WTC11 (cell line): Measurements from ENCODE around the gene TMC3. TPM values are rescaled to one million over a fixed set of nuclear protein-coding genes. Genes with fewer than 3 reads are reported as not detected.

Source experiments
- ATAC-seq: fragments of 200-7000 bp; cut with Tn5 transposase; 2 replicates; pipeline ENCODE4 v1.10.0; 2021; ENCODE audit warnings: mild to moderate bottlenecking, moderate library complexity
- CTCF ChIA-PET: fragments of 300-600 bp; sonication (Branson Sonifier 250); formaldehyde crosslinking; loops from one replicate; lab custom pipeline; 2021; ENCODE audit warnings: antibody characterized with exemption; lab: Charles Lee
- POLR2A ChIA-PET: fragments of 350-600 bp; sonication (Branson Sonifier 250); formaldehyde crosslinking; loops from one replicate; lab custom pipeline; 2021; ENCODE audit warnings: antibody characterized with exemption; lab: Charles Lee
- DNase-seq: peaks from one replicate; pipeline ENCODE4 v3.0.0; 2021; ENCODE audit warnings: low spot score
- H3K27ac Mint-ChIP-seq: 2 replicates; pipeline ENCODE4 v1.8.0; 2021; ENCODE audit warnings: mixed read lengths
- H3K27me3 Mint-ChIP-seq: 2 replicates; pipeline ENCODE4 v1.8.0; 2021; ENCODE audit warnings: low read depth, mild to moderate bottlenecking, moderate library complexity, mixed read lengths
- H3K36me3 Mint-ChIP-seq: 2 replicates; pipeline ENCODE4 v1.8.0; 2021; ENCODE audit warnings: mixed read lengths
- H3K4me1 Mint-ChIP-seq: 2 replicates; pipeline ENCODE4 v1.8.0; 2022; ENCODE audit warnings: mixed read lengths
- H3K4me3 Mint-ChIP-seq: 2 replicates; pipeline ENCODE4 v1.8.0; 2021; ENCODE audit warnings: mild to moderate bottlenecking, moderate library complexity, mixed read lengths
- H3K9me3 Mint-ChIP-seq: 2 replicates; pipeline ENCODE4 v1.8.0; 2021; ENCODE audit warnings: mixed read lengths
- ESRRA ChIP-seq: sonication (generic); formaldehyde crosslinking; IDR thresholded peaks from 2 replicates; pipeline ENCODE4 v1.8.1; 2022; ENCODE audit warnings: mild to moderate bottlenecking, missing genetic modification reagents, borderline replicate concordance
- MYBL2 ChIP-seq: sonication (generic); formaldehyde crosslinking; IDR thresholded peaks from 2 replicates; pipeline ENCODE4 v1.8.1; 2023; ENCODE audit warnings: mild to moderate bottlenecking, moderate library complexity, missing genetic modification reagents
- NFYB ChIP-seq: sonication (generic); formaldehyde crosslinking; conservative IDR thresholded peaks from 2 replicates; pipeline ENCODE4 v1.8.0; 2022; ENCODE audit warnings: low read depth, missing genetic modification reagents
- NR2C2 ChIP-seq: sonication (generic); formaldehyde crosslinking; IDR thresholded peaks from 2 replicates; pipeline ENCODE4 v1.8.0; 2022; ENCODE audit warnings: mild to moderate bottlenecking, missing genetic modification reagents
- SP1 ChIP-seq: sonication (generic); formaldehyde crosslinking; conservative IDR thresholded peaks from 2 replicates; pipeline ENCODE4 v1.8.1; 2022; ENCODE audit warnings: missing genetic modification reagents
- total RNA-seq: library from RNA; stranded (reverse); gene quantifications from 3 replicates; pipeline ENCODE4 v1.2.3, GENCODE V29; 2021
- TF ChIP-seq, protein P1 (sequence below): fragments of 250-450 bp; sonication (Bioruptor Pico); IDR thresholded peaks from 2 replicates; pipeline ENCODE4 v1.9.0; 2021; ENCODE audit warnings: mild to moderate bottlenecking
- TF ChIP-seq, protein P2 (sequence below): sonication (generic); formaldehyde crosslinking; IDR thresholded peaks from 2 replicates; pipeline ENCODE4 v1.8.1; 2022; ENCODE audit warnings: low read depth, mild to moderate bottlenecking, moderate library complexity, missing genetic modification reagents, borderline replicate concordance
- TF ChIP-seq, protein P3 (sequence below): sonication (generic); formaldehyde crosslinking; IDR thresholded peaks from 2 replicates; pipeline ENCODE4 v1.8.1; 2023; ENCODE audit warnings: mild to moderate bottlenecking, moderate library complexity, missing genetic modification reagents
- TF ChIP-seq, protein P4 (sequence below): sonication (generic); formaldehyde crosslinking; IDR thresholded peaks from 2 replicates; pipeline ENCODE4 v1.8.0; 2022; ENCODE audit warnings: mild to moderate bottlenecking, missing genetic modification reagents
- TF ChIP-seq, protein P5 (sequence below): sonication (generic); formaldehyde crosslinking; IDR thresholded peaks from 2 replicates; pipeline ENCODE4 v1.8.0; 2022; ENCODE audit warnings: mild to moderate bottlenecking, missing genetic modification reagents
- TF ChIP-seq, protein P6 (sequence below): fragments of 250-450 bp; sonication (Bioruptor Pico); IDR thresholded peaks from 2 replicates; pipeline ENCODE4 v2.1.2; 2022; ENCODE audit warnings: mild to moderate bottlenecking, moderate library complexity
- TF ChIP-seq, protein P7 (sequence below): sonication (generic); formaldehyde crosslinking; IDR thresholded peaks from 2 replicates; pipeline ENCODE4 v1.8.1; 2023; ENCODE audit warnings: mild to moderate bottlenecking, missing genetic modification reagents
- TF ChIP-seq, protein P8 (sequence below): sonication (generic); formaldehyde crosslinking; IDR thresholded peaks from 2 replicates; pipeline ENCODE4 v1.8.0; 2022; ENCODE audit warnings: mild to moderate bottlenecking, missing genetic modification reagents
- TF ChIP-seq, protein P9 (sequence below): sonication (generic); formaldehyde crosslinking; IDR thresholded peaks from 2 replicates; pipeline ENCODE4 v1.8.1; 2022; ENCODE audit warnings: mild to moderate bottlenecking, moderate library complexity, missing genetic modification reagents
- TF ChIP-seq, protein P10 (sequence below): sonication (generic); formaldehyde crosslinking; IDR thresholded peaks from 2 replicates; pipeline ENCODE4 v1.8.0; 2023; ENCODE audit warnings: missing genetic modification reagents, mild to moderate bottlenecking, borderline replicate concordance

TMC3 gene
- total RNA-seq, 1 experiment from 2014 or later = not detected

DNA sequence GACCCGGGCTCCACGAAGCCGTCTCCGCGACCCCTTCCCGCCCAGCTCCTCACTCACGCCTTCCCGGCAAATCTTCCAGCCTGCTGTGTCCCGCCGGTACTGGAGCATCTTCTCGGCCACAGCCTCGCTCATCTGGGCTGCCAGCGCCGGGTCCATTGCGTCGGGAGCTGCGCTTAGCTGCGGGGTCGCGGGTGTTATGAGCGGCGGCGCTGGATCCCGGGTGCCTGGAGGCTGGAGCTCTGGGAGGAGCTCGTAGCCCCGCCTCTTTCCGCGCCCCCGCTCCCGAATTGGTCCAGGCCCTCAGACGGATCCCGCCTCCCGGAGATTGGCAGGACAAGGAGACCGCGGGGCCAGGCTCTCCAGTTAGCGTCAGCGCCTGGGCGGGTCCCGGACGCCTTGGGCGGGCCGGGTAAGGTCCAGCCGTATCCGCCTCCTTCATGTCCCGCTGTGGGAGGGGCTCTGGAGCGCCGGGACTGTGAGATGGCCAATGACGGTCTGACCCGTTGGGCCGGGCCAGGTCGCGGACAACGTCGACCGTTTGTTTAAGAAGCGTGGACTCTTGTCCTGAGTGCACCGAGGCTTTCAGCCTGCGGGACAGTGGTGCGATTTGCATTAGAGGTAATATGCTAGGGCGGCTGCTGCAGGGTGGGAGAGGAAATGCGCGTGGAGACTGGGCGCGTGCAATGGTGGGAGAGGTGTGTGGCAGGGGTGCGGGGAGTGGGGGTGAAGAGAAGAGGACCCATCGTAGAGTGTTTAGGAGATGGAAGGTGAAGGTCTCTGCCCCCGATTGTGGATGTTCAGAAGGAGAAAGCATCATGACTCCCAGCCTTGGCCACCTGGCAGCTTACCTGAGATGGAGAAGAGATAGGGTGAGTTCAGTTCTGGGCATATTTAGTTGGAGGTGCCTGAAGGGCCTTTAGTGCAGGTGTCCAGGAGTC is 49.8 kb downstream of the TMC3 start, which contains the start of gene STARD5:
TSS of gene STARD5 (minus strand) at position 198 of the 938 bp plus-strand sequence. CDS start at position 156, 42 bp downstream.
- CTCF ChIA-PET = interaction anchor here (0.8 to 1.9 kb wide), 10 partner anchors 12 to 347 kb away, joined by 3 to 20 read pairs (median 4); no protein-coding TSS in a partner anchor
- H3K27me3 Mint-ChIP-seq = peaks cover 12% of the 10 kb centered on the region
- H3K9me3 Mint-ChIP-seq = no peaks in the 10 kb centered on the region
- 0 out of 2 replicates have a peak, but pooled peaks cover 8% of the 10 kb centered on the region for H3K36me3 Mint-ChIP-seq
- peaks cover 11% of the 10 kb centered on the region for H3K4me1 Mint-ChIP-seq
- peak; percentile 100 for ATAC-seq
- TF ChIP-seq NFYB (CRISPR knock-in tag) = peak; percentile 83
- TF ChIP-seq, protein P1, sequence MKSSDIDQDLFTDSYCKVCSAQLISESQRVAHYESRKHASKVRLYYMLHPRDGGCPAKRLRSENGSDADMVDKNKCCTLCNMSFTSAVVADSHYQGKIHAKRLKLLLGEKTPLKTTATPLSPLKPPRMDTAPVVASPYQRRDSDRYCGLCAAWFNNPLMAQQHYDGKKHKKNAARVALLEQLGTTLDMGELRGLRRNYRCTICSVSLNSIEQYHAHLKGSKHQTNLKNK (CRISPR knock-in tag) = no peak
- peak; percentile 25; the same call in 1 of the 2 replicates for TF ChIP-seq MYBL2 (CRISPR knock-in tag)
- TF ChIP-seq, protein P2, sequence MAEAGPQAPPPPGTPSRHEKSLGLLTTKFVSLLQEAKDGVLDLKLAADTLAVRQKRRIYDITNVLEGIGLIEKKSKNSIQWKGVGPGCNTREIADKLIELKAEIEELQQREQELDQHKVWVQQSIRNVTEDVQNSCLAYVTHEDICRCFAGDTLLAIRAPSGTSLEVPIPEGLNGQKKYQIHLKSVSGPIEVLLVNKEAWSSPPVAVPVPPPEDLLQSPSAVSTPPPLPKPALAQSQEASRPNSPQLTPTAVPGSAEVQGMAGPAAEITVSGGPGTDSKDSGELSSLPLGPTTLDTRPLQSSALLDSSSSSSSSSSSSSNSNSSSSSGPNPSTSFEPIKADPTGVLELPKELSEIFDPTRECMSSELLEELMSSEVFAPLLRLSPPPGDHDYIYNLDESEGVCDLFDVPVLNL (CRISPR knock-in tag) = no peak
- TF ChIP-seq, protein P3, sequence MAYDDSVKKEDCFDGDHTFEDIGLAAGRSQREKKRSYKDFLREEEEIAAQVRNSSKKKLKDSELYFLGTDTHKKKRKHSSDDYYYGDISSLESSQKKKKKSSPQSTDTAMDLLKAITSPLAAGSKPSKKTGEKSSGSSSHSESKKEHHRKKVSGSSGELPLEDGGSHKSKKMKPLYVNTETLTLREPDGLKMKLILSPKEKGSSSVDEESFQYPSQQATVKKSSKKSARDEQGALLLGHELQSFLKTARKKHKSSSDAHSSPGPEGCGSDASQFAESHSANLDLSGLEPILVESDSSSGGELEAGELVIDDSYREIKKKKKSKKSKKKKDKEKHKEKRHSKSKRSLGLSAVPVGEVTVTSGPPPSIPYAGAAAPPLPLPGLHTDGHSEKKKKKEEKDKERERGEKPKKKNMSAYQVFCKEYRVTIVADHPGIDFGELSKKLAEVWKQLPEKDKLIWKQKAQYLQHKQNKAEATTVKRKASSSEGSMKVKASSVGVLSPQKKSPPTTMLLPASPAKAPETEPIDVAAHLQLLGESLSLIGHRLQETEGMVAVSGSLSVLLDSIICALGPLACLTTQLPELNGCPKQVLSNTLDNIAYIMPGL (CRISPR knock-in tag) = 0 out of 2 replicates have a peak, but pooled peaks have one; percentile 39
- TF ChIP-seq, protein P4, sequence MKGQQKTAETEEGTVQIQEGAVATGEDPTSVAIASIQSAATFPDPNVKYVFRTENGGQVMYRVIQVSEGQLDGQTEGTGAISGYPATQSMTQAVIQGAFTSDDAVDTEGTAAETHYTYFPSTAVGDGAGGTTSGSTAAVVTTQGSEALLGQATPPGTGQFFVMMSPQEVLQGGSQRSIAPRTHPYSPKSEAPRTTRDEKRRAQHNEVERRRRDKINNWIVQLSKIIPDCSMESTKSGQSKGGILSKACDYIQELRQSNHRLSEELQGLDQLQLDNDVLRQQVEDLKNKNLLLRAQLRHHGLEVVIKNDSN (CRISPR knock-in tag) = 0 out of 2 replicates have a peak, but pooled peaks have one; percentile 10
- TF ChIP-seq, protein P5, sequence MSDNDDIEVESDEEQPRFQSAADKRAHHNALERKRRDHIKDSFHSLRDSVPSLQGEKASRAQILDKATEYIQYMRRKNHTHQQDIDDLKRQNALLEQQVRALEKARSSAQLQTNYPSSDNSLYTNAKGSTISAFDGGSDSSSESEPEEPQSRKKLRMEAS (CRISPR knock-in tag) = peak; percentile 52; the same call in 1 of the 2 replicates
- TF ChIP-seq, protein P6, sequence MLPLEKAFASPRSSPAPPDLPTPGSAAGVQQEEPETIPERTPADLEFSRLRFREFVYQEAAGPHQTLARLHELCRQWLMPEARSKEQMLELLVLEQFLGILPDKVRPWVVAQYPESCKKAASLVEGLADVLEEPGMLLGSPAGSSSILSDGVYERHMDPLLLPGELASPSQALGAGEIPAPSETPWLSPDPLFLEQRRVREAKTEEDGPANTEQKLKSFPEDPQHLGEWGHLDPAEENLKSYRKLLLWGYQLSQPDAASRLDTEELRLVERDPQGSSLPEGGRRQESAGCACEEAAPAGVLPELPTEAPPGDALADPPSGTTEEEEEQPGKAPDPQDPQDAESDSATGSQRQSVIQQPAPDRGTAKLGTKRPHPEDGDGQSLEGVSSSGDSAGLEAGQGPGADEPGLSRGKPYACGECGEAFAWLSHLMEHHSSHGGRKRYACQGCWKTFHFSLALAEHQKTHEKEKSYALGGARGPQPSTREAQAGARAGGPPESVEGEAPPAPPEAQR = no peak
- no peak for TF ChIP-seq NR2C2 (CRISPR knock-in tag)
- no peak for TF ChIP-seq ESRRA
- peak; percentile 95 for TF ChIP-seq SP1 (CRISPR knock-in tag)
- TF ChIP-seq, protein P7, sequence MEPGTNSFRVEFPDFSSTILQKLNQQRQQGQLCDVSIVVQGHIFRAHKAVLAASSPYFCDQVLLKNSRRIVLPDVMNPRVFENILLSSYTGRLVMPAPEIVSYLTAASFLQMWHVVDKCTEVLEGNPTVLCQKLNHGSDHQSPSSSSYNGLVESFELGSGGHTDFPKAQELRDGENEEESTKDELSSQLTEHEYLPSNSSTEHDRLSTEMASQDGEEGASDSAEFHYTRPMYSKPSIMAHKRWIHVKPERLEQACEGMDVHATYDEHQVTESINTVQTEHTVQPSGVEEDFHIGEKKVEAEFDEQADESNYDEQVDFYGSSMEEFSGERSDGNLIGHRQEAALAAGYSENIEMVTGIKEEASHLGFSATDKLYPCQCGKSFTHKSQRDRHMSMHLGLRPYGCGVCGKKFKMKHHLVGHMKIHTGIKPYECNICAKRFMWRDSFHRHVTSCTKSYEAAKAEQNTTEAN (CRISPR knock-in tag) = no peak
- TF ChIP-seq, protein P8, sequence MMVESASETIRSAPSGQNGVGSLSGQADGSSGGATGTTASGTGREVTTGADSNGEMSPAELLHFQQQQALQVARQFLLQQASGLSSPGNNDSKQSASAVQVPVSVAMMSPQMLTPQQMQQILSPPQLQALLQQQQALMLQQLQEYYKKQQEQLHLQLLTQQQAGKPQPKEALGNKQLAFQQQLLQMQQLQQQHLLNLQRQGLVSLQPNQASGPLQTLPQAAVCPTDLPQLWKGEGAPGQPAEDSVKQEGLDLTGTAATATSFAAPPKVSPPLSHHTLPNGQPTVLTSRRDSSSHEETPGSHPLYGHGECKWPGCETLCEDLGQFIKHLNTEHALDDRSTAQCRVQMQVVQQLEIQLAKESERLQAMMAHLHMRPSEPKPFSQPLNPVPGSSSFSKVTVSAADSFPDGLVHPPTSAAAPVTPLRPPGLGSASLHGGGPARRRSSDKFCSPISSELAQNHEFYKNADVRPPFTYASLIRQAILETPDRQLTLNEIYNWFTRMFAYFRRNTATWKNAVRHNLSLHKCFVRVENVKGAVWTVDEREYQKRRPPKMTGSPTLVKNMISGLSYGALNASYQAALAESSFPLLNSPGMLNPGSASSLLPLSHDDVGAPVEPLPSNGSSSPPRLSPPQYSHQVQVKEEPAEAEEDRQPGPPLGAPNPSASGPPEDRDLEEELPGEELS (CRISPR knock-in tag) = peak; percentile 50; the same call in 1 of the 2 replicates
- TF ChIP-seq, protein P9, sequence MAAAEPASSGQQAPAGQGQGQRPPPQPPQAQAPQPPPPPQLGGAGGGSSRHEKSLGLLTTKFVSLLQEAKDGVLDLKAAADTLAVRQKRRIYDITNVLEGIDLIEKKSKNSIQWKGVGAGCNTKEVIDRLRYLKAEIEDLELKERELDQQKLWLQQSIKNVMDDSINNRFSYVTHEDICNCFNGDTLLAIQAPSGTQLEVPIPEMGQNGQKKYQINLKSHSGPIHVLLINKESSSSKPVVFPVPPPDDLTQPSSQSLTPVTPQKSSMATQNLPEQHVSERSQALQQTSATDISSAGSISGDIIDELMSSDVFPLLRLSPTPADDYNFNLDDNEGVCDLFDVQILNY (CRISPR knock-in tag) = no peak; the same call in 1 of the 2 replicates
- TF ChIP-seq, protein P10, sequence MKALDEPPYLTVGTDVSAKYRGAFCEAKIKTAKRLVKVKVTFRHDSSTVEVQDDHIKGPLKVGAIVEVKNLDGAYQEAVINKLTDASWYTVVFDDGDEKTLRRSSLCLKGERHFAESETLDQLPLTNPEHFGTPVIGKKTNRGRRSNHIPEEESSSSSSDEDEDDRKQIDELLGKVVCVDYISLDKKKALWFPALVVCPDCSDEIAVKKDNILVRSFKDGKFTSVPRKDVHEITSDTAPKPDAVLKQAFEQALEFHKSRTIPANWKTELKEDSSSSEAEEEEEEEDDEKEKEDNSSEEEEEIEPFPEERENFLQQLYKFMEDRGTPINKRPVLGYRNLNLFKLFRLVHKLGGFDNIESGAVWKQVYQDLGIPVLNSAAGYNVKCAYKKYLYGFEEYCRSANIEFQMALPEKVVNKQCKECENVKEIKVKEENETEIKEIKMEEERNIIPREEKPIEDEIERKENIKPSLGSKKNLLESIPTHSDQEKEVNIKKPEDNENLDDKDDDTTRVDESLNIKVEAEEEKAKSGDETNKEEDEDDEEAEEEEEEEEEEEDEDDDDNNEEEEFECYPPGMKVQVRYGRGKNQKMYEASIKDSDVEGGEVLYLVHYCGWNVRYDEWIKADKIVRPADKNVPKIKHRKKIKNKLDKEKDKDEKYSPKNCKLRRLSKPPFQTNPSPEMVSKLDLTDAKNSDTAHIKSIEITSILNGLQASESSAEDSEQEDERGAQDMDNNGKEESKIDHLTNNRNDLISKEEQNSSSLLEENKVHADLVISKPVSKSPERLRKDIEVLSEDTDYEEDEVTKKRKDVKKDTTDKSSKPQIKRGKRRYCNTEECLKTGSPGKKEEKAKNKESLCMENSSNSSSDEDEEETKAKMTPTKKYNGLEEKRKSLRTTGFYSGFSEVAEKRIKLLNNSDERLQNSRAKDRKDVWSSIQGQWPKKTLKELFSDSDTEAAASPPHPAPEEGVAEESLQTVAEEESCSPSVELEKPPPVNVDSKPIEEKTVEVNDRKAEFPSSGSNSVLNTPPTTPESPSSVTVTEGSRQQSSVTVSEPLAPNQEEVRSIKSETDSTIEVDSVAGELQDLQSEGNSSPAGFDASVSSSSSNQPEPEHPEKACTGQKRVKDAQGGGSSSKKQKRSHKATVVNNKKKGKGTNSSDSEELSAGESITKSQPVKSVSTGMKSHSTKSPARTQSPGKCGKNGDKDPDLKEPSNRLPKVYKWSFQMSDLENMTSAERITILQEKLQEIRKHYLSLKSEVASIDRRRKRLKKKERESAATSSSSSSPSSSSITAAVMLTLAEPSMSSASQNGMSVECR = 0 out of 2 replicates have a peak, but pooled peaks have one; percentile 67
- DNase-seq = peak; percentile 100
- peak within 1 kb of the TSS; percentile 100 for H3K4me3 Mint-ChIP-seq
- POLR2A ChIA-PET = interaction anchor here (0.6 kb wide), 1 partner anchor 58 kb away, joined by 3 read pairs; no protein-coding TSS in a partner anchor
- H3K27ac Mint-ChIP-seq = peak within 1 kb of the TSS; percentile 98
